NB4 (cell line): ENCODE results near the gene TASP1.

Experiments used
- CTCF ChIP-seq: IDR thresholded peaks from one replicate; pipeline ENCODE4 v1.5.1; 2012; ENCODE audit warnings: low read depth, low read length
- MYC ChIP-seq: IDR thresholded peaks from 2 replicates; pipeline ENCODE4 v1.6.1; 2011; ENCODE audit warnings: low read depth, low read length

- TF ChIP-seq CTCF (no peak), MYC (no peak)
Measured at GRCh38 chr20:13478366-13478765, 160.4 kb downstream of the TASP1 start.
